ENCODE measurements around the gene CLEC18A.

CLEC18A gene

DNA sequence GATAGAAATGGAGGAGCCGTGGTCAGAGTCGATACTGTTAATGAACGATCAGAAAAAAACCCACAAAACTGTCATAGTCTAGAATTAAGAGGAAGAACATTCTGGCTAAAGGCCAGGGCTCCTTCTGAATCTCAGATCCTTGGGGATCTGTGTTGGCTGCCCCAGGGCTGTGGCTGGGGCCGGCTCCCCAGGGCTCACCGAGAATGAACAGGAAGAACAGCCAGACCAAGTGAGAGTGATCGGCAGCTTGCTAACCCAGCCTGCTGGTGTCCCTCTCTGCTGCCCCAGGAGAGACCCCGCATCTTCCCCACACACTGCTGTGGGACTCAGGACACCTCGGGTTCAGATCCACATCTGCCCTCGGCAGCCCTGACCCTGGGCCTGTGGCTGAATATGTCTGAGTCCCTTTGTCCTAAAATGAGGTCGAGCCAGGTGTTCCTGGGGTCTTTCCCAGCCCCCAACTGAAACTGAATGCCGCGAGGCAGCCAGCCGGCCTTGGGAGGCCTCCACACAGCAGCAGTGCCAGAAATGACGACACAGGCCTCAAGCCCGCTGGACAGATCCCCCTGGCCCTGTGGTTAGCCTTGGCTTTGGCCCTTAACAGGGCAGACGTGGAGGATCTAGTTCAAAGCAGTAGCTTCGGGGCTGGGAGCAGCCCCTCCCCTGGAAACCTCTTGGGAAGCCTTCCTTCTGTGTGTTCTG lies 23.9 kb upstream of the CLEC18A start:
- TF ChIP-seq PAX5 (IDR thresholded peaks at IDR 0.05; ENCODE audit: insufficient read depth, low read length, severe bottlenecking) (no peak), POU2F2 (IDR thresholded peaks at IDR 0.05; ENCODE audit: low read depth, low read length) (no peak), SPI1 (IDR thresholded peaks at IDR 0.05; ENCODE audit: low read depth, low read length) (no peak), POLR2AphosphoS5 (IDR thresholded peaks at IDR 0.05; ENCODE audit: low read depth, low read length) (no peak)
- FAIRE-seq = no peak
- DNase-seq (ENCODE audit: insufficient read length, low spot score) = no peak

DNA sequence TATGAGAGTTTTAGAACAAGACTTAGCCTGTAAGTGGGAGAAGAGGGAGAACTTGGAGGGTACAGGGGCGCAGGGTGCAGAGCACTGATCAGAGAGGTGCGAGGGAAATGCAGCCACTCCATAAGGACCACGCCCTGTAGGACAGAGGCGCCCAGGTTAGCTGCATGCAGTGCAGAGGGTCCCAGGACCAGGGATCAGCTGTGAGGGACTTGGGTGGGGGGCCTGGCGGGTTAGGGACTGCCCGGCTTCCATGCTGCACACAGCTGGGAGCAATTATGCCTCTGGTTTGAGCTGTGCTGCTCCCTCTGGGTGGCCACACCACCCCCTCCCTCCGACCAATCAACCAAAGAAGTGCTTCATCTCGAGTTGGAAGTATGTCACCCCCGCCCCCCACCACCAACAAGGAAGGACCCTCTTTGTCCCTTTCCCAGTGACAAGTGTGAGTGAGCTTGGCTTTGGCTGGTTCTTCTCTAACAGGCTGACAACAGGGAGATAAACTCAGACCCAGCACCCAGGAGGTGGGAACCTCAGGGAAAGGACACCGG lies 22.2 kb upstream of the CLEC18A start:
- DNase-seq (ENCODE audit: insufficient read length, low spot score) (no peak), FAIRE-seq (no peak)
- TF ChIP-seq PAX5 (IDR thresholded peaks at IDR 0.05; ENCODE audit: insufficient read depth, low read length, severe bottlenecking) (no peak), POLR2A (IDR thresholded peaks at IDR 0.05; ENCODE audit: low read depth, low read length) (no peak), SPI1 (IDR thresholded peaks at IDR 0.05; ENCODE audit: low read depth, low read length) (no peak), POU2F2 (IDR thresholded peaks at IDR 0.05; ENCODE audit: low read depth, low read length) (no peak), TAF1 (IDR thresholded peaks at IDR 0.05; ENCODE audit: low read depth, low read length) (no peak), POLR2AphosphoS5 (IDR thresholded peaks at IDR 0.05; ENCODE audit: low read depth, low read length) (no peak)

DNA sequence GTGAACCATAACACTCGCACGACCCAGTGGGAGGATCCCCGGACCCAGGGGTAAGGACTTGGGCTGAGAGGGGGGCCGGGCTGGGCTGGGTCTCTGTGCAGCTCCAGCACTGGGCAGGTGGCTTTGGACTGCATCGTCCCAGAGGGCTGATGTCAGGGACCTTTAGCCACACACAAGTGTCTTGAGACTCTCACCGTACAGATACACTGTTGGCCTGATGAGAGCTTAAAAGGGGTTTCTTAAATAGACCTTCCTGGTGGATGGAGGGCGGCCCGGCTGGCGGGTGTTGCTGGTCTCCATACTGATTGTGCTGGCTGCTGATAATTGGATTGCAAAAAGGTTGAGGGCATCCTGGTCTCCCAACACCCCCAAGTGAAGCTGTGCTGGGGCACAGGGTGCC lies 21.7 kb upstream of the CLEC18A start:
- FAIRE-seq = no peak
- no peak for DNase-seq (ENCODE audit: insufficient read length, low spot score)
- TF ChIP-seq SPI1 (IDR thresholded peaks at IDR 0.05; ENCODE audit: low read depth, low read length) (no peak), POLR2A (IDR thresholded peaks at IDR 0.05; ENCODE audit: low read depth, low read length) (no peak), PAX5 (IDR thresholded peaks at IDR 0.05; ENCODE audit: insufficient read depth, low read length, severe bottlenecking) (no peak)

DNA sequence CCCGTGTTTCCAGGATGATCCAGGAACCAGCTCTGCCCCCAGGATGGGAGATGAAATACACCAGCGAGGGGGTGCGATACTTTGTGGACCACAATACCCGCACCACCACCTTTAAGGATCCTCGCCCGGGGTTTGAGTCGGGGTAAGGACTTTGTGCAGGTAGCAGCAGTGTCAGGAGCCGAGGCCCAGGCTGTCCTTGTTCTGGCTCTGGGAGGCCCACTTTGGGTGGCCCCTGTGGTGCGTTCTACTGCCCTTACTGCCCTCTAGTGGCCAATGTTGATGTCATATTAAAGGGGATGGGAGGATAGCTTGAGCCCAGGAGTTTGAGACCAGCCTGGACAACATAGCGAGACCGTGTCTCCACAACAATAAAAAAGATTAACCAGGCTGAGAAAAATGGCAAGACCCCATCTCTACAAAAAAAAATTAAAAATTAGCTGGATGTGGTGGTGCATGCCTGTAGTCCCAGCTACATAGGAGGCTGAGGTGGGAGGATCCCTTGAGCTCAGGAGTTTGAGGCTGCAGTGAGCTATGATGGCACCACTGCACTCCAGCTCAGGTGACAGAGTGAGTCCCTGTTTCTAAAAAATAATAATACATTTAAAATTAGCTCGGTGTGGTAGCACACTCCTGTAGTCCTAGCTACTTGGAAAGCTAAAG lies 20.9 kb upstream of the CLEC18A start:
- TF ChIP-seq POLR2AphosphoS5 (IDR thresholded peaks at IDR 0.05; ENCODE audit: low read depth, low read length) = no peak
- TF ChIP-seq SPI1 (IDR thresholded peaks at IDR 0.05; ENCODE audit: low read depth, low read length) = no peak
- TF ChIP-seq POLR2A (IDR thresholded peaks at IDR 0.05; ENCODE audit: low read depth, low read length) = no peak
- no peak for TF ChIP-seq TAF1 (IDR thresholded peaks at IDR 0.05; ENCODE audit: low read depth, low read length)
- no peak for TF ChIP-seq POU2F2 (IDR thresholded peaks at IDR 0.05; ENCODE audit: low read depth, low read length)
- TF ChIP-seq PAX5 (IDR thresholded peaks at IDR 0.05; ENCODE audit: insufficient read depth, low read length, severe bottlenecking) = no peak
- DNase-seq (ENCODE audit: insufficient read length, low spot score) (peak; percentile 76), FAIRE-seq (peak; percentile 71)

DNA sequence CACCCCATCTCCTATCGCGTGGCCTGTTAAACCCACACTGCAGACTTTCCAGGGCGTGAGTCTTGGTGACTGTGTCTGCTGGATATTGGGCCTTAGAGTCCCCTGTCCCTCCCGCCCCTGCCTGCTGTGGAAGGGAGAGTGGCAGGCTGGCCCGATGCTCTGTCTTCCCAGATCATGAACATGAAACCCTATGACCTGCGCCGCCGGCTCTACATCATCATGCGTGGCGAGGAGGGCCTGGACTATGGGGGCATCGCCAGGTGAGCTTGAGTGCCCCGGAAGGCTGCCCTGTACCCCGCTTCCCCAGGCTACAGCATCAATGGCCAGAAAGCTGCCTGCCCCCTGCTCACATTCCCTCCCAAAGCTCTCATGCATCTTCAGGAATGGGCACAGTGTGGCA lies 19.5 kb upstream of the CLEC18A start:
- TF ChIP-seq POLR2AphosphoS5 (IDR thresholded peaks at IDR 0.05; ENCODE audit: low read depth, low read length) = no peak
- no peak for TF ChIP-seq POLR2A (IDR thresholded peaks at IDR 0.05; ENCODE audit: low read depth, low read length)
- no peak for TF ChIP-seq POU2F2 (IDR thresholded peaks at IDR 0.05; ENCODE audit: low read depth, low read length)
- no peak for TF ChIP-seq SPI1 (IDR thresholded peaks at IDR 0.05; ENCODE audit: low read depth, low read length)
- no peak for TF ChIP-seq TAF1 (IDR thresholded peaks at IDR 0.05; ENCODE audit: low read depth, low read length)
- no peak for TF ChIP-seq PAX5 (IDR thresholded peaks at IDR 0.05; ENCODE audit: insufficient read depth, low read length, severe bottlenecking)
- FAIRE-seq (no peak), DNase-seq (ENCODE audit: insufficient read length, low spot score) (no peak)

DNA sequence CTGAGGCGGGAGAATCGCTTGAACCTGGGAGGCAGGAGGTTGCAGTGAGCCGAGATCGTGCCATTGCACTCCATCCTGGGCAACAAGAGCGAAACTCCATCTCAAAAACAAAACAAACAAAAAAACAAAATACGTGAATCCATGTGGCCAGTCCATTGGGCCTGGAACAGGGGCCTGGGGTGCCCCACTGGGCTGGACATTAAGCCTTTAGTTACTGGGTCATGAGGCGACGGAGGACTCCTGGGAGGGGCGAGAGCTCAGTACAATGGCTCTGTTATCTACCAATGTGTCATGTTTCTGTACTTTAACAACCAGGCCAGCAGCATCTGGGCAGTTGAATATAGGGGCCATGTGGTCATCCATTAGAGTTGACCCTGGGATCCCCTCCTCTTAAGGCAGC lies 18.9 kb upstream of the CLEC18A start:
- FAIRE-seq (no peak), DNase-seq (ENCODE audit: insufficient read length, low spot score) (no peak)
- no peak for TF ChIP-seq POU2F2 (IDR thresholded peaks at IDR 0.05; ENCODE audit: low read depth, low read length)
- no peak for TF ChIP-seq POLR2A (IDR thresholded peaks at IDR 0.05; ENCODE audit: low read depth, low read length)
- TF ChIP-seq TAF1 (IDR thresholded peaks at IDR 0.05; ENCODE audit: low read depth, low read length) = no peak
- TF ChIP-seq PAX5 (IDR thresholded peaks at IDR 0.05; ENCODE audit: insufficient read depth, low read length, severe bottlenecking) = no peak
- TF ChIP-seq POLR2AphosphoS5 (IDR thresholded peaks at IDR 0.05; ENCODE audit: low read depth, low read length) = no peak
- no peak for TF ChIP-seq SPI1 (IDR thresholded peaks at IDR 0.05; ENCODE audit: low read depth, low read length)

DNA sequence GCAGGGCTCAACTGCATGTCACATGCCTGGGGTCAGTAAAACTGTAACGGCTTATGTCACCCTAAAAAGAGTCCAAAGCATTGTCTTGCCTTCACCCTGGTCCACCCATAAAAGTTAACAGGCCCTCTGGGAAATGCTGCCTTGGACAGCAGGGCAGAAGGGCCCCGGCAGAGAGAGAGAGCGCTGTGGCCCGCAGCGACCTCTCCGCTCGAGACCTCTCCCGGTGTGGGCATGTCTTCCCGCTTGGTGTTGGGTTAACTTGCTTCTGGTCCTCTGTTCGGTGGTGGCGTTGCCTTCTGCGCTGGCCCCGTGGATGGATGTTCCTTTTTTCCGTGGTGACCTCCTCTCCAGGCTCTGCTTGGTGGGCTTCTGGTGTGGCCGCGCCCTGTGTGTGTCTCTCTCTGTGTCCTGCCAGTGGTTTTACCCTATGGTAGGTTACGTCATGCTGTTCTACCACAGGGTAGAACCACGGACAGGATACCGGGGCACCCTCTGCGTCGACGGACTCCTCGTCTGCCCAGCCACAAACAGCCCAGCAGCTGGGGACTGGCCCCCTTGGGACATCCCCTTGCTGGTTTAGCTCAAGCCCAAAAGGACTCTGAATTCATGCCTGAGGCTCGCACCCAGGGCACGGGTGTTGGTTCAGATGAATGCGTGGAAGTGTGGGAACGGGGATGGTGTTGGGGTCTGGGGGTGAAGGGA lies 18.3 kb upstream of the CLEC18A start:
- FAIRE-seq (no peak), DNase-seq (ENCODE audit: insufficient read length, low spot score) (no peak)

DNA sequence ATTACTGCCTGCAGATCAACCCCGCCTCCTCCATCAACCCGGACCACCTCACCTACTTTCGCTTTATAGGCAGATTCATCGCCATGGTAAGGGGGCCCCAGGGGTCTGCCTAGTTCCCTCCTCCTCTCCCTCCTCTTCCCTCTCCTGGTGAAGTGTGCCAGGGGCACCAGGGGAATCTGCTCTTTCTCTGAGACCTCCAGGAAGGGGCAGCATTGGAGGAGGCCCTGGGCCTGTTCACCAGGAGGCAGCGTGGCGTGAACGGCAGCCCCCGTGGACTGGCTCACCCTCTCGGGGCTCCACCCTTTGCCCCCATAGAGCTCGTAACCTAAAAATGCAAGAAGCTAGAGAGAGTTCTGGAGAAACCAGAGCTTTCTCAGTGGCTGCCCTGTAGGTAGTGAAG lies 17.1 kb upstream of the CLEC18A start:
- DNase-seq (ENCODE audit: insufficient read length, low spot score) = no peak
- FAIRE-seq = no peak
- TF ChIP-seq SPI1 (IDR thresholded peaks at IDR 0.05; ENCODE audit: low read depth, low read length) = no peak
- TF ChIP-seq PAX5 (IDR thresholded peaks at IDR 0.05; ENCODE audit: insufficient read depth, low read length, severe bottlenecking) = no peak
- no peak for TF ChIP-seq POLR2A (IDR thresholded peaks at IDR 0.05; ENCODE audit: low read depth, low read length)
- no peak for TF ChIP-seq TAF1 (IDR thresholded peaks at IDR 0.05; ENCODE audit: low read depth, low read length)
- TF ChIP-seq POU2F2 (IDR thresholded peaks at IDR 0.05; ENCODE audit: low read depth, low read length) = no peak
- no peak for TF ChIP-seq POLR2AphosphoS5 (IDR thresholded peaks at IDR 0.05; ENCODE audit: low read depth, low read length)

More for the DNA sequence above, 18.3 kb upstream of the CLEC18A start:
- TF ChIP-seq POU2F2 (IDR thresholded peaks at IDR 0.05; ENCODE audit: low read depth, low read length) (no peak), POLR2AphosphoS5 (IDR thresholded peaks at IDR 0.05; ENCODE audit: low read depth, low read length) (no peak), POLR2A (IDR thresholded peaks at IDR 0.05; ENCODE audit: low read depth, low read length) (no peak), PAX5 (IDR thresholded peaks at IDR 0.05; ENCODE audit: insufficient read depth, low read length, severe bottlenecking) (no peak), TAF1 (IDR thresholded peaks at IDR 0.05; ENCODE audit: low read depth, low read length) (no peak), SPI1 (IDR thresholded peaks at IDR 0.05; ENCODE audit: low read depth, low read length) (no peak)

DNA sequence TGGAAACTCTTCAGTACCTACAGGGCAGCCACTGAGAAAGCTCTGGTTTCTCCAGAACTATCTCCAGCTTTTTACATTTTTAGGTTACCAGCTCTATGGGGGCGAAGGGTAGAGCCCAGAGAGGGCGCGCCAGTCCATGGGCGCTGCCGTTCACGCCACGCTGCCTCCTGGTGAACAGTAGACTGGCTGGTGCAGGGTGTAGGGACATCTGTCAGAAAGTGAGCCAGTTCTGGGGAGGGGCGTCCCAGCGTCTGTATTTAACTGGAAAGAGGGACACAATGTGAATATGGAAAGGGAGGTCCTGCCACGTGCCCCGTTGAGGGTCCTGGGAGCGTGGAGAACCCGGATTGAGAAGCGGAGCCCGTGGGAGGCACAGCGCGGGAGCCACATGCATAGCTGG lies 16.4 kb upstream of the CLEC18A start:
- FAIRE-seq (no peak), DNase-seq (ENCODE audit: insufficient read length, low spot score) (no peak)
- no peak for TF ChIP-seq POU2F2 (IDR thresholded peaks at IDR 0.05; ENCODE audit: low read depth, low read length)

Measured in GM12891 (cell line).